Brain microvascular endothelial cell (primary cell): ENCODE measurements around the gene PTCD3.

Experiments
- DNase-seq: peaks from one replicate; pipeline ENCODE4 v3.0.0-alpha.2; 2020
- H3K27ac ChIP-seq: fragments of 250-450 bp; sonication (Bioruptor Pico); 2 replicates; pipeline ENCODE4 v1.5.1; 2020; ENCODE audit warnings: mild to moderate bottlenecking, moderate library complexity
- H3K27me3 ChIP-seq: fragments of 250-450 bp; sonication (Bioruptor Pico); replicated peaks from 2 replicates; pipeline ENCODE4 v1.5.1; 2020; ENCODE audit warnings: mild to moderate bottlenecking
- H3K36me3 ChIP-seq: fragments of 250-450 bp; sonication (Bioruptor Pico); replicated peaks from 2 replicates; pipeline ENCODE4 v1.5.1; 2020; ENCODE audit warnings: mild to moderate bottlenecking
- H3K4me3 ChIP-seq: 2 replicates; pipeline ENCODE4 v1.5.1; 2011; ENCODE audit warnings: low read depth, mild to moderate bottlenecking, control low read depth, low read length, moderate library complexity
- CTCF ChIP-seq: IDR thresholded peaks from 2 replicates; pipeline ENCODE4 v1.5.1; 2011; ENCODE audit warnings: low read depth, mild to moderate bottlenecking, moderate library complexity, low read length, control low read depth, inconsistent platforms; ENCODE audit errors: missing control alignments
- in situ Hi-C: cut with HindIII; loops from 2 replicates; pipeline ENCODE4 v1.10.0; 2017; ENCODE audit warnings: low sequenced_read_pairs, low pct_ligation_motif_present

PTCD3 gene

GRCh38 chr2:86066007-86066578 is 39.9 kb upstream of the PTCD3 start:
- Histone ChIP-seq H3K27ac (no peak overlapping the region), H3K4me3 (no peak overlapping the region), H3K36me3 (peaks cover 48% of the 10 kb centered on the region), H3K27me3 (no peaks in the 10 kb centered on the region)
- in situ Hi-C loops, result no loop called here
- no peak for DNase-seq
- TF ChIP-seq CTCF, result no peak

GRCh38 chr2:86066915-86067314 is 39.1 kb upstream of the PTCD3 start:
- H3K4me3 ChIP-seq, result no peak overlapping the region
- no peaks in the 10 kb centered on the region for H3K27me3 ChIP-seq
- H3K36me3 ChIP-seq, result peaks cover 51% of the 10 kb centered on the region
- H3K27ac ChIP-seq, result no peak overlapping the region
- in situ Hi-C loops, result no loop called here
- no peak for DNase-seq
- no peak for TF ChIP-seq CTCF

DNA sequence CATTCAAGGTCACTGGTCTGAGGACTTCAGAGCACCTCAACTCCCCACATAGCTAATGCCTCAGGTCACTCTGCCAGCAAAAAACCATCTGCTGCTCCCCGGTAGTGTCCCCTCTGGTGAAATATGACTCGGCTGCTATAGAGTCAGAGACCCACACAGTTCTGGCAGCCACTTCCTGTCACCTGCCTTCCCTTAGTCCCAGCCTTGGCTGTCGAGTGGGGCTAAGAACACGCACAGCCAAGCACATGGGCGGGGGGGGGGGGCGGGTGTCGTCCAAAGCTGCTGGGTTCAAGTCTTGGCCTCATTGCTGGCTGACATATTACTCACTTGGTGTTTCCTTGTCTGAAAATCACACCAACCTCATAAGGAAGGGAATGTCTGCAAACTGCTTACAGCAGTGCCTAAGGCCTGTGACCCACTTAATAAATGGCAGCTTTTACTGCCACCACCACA is 37.9 kb upstream of the PTCD3 start:
- TF ChIP-seq CTCF, result no peak

GRCh38 chr2:86068648-86069047 is 37.4 kb upstream of the PTCD3 start:
- no peaks in the 10 kb centered on the region for H3K27me3 ChIP-seq
- H3K4me3 ChIP-seq, result no peak overlapping the region
- no peak for TF ChIP-seq CTCF
- in situ Hi-C loops, result no loop called here
- H3K36me3 ChIP-seq, result peaks cover 55% of the 10 kb centered on the region
- no peak for DNase-seq
- H3K27ac ChIP-seq, result no peak overlapping the region

More for the DNA sequence above, 37.9 kb upstream of the PTCD3 start:
- in situ Hi-C loops, result no loop called here
- Histone ChIP-seq H3K27me3 (no peaks in the 10 kb centered on the region), H3K4me3 (no peak overlapping the region), H3K27ac (no peak overlapping the region), H3K36me3 (peaks cover 51% of the 10 kb centered on the region)
- DNase-seq, result peak; percentile 24

DNA sequence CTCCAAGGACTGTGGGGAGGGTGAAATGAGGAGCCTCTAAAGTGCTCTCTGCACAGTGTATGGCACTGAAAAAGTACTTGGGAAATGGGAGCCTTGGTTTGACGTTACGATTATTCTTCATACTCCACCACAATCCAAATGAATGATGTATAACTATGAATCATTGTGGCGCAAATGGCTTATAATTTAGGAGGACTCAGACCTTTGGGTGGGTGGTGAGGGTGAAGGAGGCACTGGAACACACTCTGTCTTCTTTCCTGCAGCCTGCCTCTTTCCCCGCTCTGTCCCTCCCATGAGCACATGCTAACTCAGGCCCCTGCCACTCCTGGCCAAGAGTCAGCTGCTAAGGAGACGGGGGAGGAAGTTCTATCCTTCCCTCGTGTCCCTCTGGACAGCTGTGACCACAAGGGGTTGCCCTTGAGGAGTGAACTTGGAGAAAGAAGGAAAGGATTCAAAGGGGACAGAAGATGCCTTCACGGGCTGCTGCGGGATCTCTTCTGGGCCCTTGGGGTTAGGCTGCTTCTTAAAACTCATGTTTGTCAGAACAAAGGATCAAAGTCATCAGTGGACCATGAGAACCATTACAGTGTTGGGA is 36.8 kb upstream of the PTCD3 start:
- in situ Hi-C loops, result no loop called here
- Histone ChIP-seq H3K36me3 (peaks cover 58% of the 10 kb centered on the region), H3K27ac (no peak overlapping the region), H3K27me3 (no peaks in the 10 kb centered on the region), H3K4me3 (no peak overlapping the region)
- no peak for DNase-seq
- TF ChIP-seq CTCF, result peak; percentile 39

DNA sequence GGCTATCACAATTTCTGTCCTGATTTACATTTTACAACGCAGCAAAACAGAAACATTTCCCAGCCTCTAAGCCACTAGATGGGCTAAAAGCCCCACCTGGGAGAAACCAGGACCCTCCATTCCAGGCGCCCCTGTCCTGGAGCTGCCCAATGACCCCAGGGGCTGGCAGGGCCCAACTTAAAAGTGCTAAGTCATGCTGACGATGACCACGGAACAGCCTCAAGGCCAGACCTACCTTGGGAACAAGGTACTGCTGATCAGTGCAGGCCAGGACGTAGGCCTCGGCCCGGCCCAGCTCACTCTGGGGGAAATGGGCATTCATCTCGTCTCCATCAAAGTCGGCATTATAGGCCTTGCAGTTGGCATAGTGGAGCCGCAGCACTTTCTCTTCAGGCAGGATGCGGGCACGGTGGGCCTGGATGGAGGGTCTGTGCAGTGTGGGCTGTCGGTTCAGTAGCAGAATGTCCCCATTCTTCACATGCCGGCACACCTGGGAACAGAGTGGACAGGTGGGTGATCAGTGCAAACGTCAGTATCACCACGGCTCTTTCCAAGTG is 36.2 kb upstream of the PTCD3 start:
- no peak overlapping the region for H3K27ac ChIP-seq
- no peak overlapping the region for H3K4me3 ChIP-seq
- no peak for DNase-seq
- peaks cover 57% of the 10 kb centered on the region for H3K36me3 ChIP-seq
- in situ Hi-C loops, result no loop called here
- no peaks in the 10 kb centered on the region for H3K27me3 ChIP-seq
- TF ChIP-seq CTCF, result no peak
